Measurements from ENCODE around the gene PCNX3. TPM values are rescaled to one million over a fixed set of nuclear protein-coding genes. Genes with fewer than 3 reads are reported as not detected.

PCNX3 gene
- total and polyA plus RNA-seq, 4 donors: 13.9 to 53.8 (median 20.4) TPM

DNA sequence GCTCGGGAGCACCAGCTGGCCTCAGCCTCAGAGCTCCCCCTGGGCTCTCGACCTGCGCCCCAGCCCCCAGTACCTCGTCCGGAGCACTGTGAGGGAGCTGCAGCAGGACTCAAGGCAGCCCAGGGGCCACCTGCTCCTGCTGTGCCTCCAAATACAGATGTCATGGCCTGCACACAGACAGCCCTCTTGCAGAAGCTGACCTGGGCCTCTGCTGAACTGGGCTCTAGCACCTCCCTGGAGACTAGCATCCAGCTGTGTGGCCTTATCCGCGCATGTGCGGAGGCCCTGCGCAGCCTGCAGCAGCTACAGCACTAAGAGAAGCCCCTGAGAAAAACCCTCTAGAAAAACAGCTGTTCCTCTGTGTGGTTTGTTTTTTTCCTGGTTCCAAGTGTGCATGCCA lies 44.2 kb upstream of the PCNX3 start:
- no peaks in the 10 kb centered on the region for H3K27me3 ChIP-seq (ENCODE audit: control insufficient read depth in 3 of 3, insufficient read depth in 3 of 3, low read length in 2 of 3)
- WGBS, 2 donors: 79 to 91% methylated on average over 9 of the region's 9 CpGs
- ATAC-seq (ENCODE audit: insufficient read depth, low FRiP score) (no peak), DNase-seq (no peak)
- no peak overlapping the region for H3K9ac ChIP-seq (ENCODE audit: insufficient read depth in 1 of 2, low read length in 2 of 2)
- TF ChIP-seq, protein P1, sequence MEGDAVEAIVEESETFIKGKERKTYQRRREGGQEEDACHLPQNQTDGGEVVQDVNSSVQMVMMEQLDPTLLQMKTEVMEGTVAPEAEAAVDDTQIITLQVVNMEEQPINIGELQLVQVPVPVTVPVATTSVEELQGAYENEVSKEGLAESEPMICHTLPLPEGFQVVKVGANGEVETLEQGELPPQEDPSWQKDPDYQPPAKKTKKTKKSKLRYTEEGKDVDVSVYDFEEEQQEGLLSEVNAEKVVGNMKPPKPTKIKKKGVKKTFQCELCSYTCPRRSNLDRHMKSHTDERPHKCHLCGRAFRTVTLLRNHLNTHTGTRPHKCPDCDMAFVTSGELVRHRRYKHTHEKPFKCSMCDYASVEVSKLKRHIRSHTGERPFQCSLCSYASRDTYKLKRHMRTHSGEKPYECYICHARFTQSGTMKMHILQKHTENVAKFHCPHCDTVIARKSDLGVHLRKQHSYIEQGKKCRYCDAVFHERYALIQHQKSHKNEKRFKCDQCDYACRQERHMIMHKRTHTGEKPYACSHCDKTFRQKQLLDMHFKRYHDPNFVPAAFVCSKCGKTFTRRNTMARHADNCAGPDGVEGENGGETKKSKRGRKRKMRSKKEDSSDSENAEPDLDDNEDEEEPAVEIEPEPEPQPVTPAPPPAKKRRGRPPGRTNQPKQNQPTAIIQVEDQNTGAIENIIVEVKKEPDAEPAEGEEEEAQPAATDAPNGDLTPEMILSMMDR (IDR thresholded peaks at IDR 0.05; ENCODE audit: control extremely low read depth, extremely low read depth): no peak
- peak overlapping the region in 1 of 2 donors; percentile 95 for H3K27ac ChIP-seq (ENCODE audit: low read depth in 1 of 2, low read length in 1 of 2)
- H3K4me1 ChIP-seq (ENCODE audit: control insufficient read depth in 5 of 5, insufficient read depth in 5 of 5, low read length in 5 of 5): peaks cover 5 to 53% (median 27%) of the 10 kb centered on the region in 5 donors
- H3K4me3 ChIP-seq: peak overlapping the region; percentile 20
- H3K9me3 ChIP-seq (ENCODE audit: control insufficient read depth in 4 of 4, insufficient read depth in 3 of 4, low read length in 3 of 4): no peaks in the 10 kb centered on the region
- H3K36me3 ChIP-seq (ENCODE audit: control insufficient read depth in 4 of 4, insufficient read depth in 4 of 4, low read length in 4 of 4): peaks cover 0 to 11% (median 4%) of the 10 kb centered on the region in 4 donors

DNA sequence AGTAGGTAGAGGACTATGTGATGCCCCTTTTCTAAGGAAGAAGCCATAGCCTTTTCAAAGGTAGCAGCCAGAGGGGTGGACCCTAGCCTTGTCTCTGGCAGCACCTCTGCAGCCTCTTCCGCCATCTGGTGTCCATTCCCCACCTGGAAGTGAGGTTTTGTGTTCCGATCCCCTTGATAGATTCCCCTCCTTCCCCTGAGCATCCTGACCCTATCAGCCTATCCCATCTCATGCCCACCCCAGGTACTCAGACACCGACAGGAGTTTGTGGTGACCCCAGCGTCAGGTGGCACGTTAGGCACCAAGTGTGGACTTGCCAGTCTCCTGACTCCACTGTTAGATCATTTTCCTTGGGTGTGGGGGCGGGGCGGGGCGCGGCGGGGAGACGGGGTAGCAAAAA lies 43.6 kb upstream of the PCNX3 start:
- H3K4me1 ChIP-seq (ENCODE audit: control insufficient read depth in 5 of 5, insufficient read depth in 5 of 5, low read length in 5 of 5): peaks cover 5 to 58% (median 29%) of the 10 kb centered on the region in 5 donors
- no peak overlapping the region for H3K4me3 ChIP-seq
- H3K27me3 ChIP-seq (ENCODE audit: control insufficient read depth in 3 of 3, insufficient read depth in 3 of 3, low read length in 2 of 3): no peaks in the 10 kb centered on the region
- no peaks in the 10 kb centered on the region for H3K9me3 ChIP-seq (ENCODE audit: control insufficient read depth in 4 of 4, insufficient read depth in 3 of 4, low read length in 3 of 4)
- TF ChIP-seq, protein P1 (IDR thresholded peaks at IDR 0.05; ENCODE audit: control extremely low read depth, extremely low read depth): no peak
- 9 to 10% methylated on average over 11 of the region's 11 CpGs for WGBS, 2 donors
- H3K27ac ChIP-seq (ENCODE audit: low read depth in 1 of 2, low read length in 1 of 2): peak overlapping the region; percentile 88 to 95
- peak overlapping the region; percentile 11 to 49 for H3K9ac ChIP-seq (ENCODE audit: insufficient read depth in 1 of 2, low read length in 2 of 2)
- peak in 2 of 3 donors; percentile 58 to 59 for DNase-seq
- no peak for ATAC-seq (ENCODE audit: insufficient read depth, low FRiP score)
- peaks cover 0 to 9% (median 4%) of the 10 kb centered on the region in 4 donors for H3K36me3 ChIP-seq (ENCODE audit: control insufficient read depth in 4 of 4, insufficient read depth in 4 of 4, low read length in 4 of 4)

GRCh38 chr11:65572356-65573051 lies 43.1 kb upstream of the PCNX3 start, which contains the start of gene FAM89B:
Gene FAM89B (plus strand): TSS chr11:65572538. CDS start chr11:65572670, 132 bp downstream.
- TF ChIP-seq, protein P1 (IDR thresholded peaks at IDR 0.05; ENCODE audit: control extremely low read depth, extremely low read depth): peak; percentile 4
- WGBS, 2 donors: 0 to 1% methylated on average over 48 to 86 of the region's 86 CpGs
- Histone ChIP-seq H3K27me3 (ENCODE audit: control insufficient read depth in 3 of 3, insufficient read depth in 3 of 3, low read length in 2 of 3) (no peaks in the 10 kb centered on the region), H3K9me3 (ENCODE audit: control insufficient read depth in 4 of 4, insufficient read depth in 3 of 4, low read length in 3 of 4) (no peaks in the 10 kb centered on the region), H3K27ac (ENCODE audit: low read depth in 1 of 2, low read length in 1 of 2) (peak within 1 kb of the TSS; percentile 88 to 95), H3K36me3 (ENCODE audit: control insufficient read depth in 4 of 4, insufficient read depth in 4 of 4, low read length in 4 of 4) (peaks cover 0 to 9% (median 4%) of the 10 kb centered on the region in 4 donors), H3K9ac (ENCODE audit: insufficient read depth in 1 of 2, low read length in 2 of 2) (peak within 1 kb of the TSS; percentile 11 to 49), H3K4me3 (peak within 1 kb of the TSS; percentile 74), H3K4me1 (ENCODE audit: control insufficient read depth in 5 of 5, insufficient read depth in 5 of 5, low read length in 5 of 5) (peaks cover 5 to 64% (median 30%) of the 10 kb centered on the region in 5 donors)
- DNase-seq (peak; percentile 94 to 95 (median 94)), ATAC-seq (ENCODE audit: insufficient read depth, low FRiP score) (no peak)

All from lung (tissue), 12 donors.